H1 (cell line): Measurements from ENCODE around the gene ZFP90. TPM values are rescaled to one million over a fixed set of nuclear protein-coding genes. Genes with fewer than 3 reads are reported as not detected.

ENCODE experiments used
- CTCF ChIA-PET: fragments of 300-600 bp; sonication (Branson Sonifier 250); formaldehyde crosslinking; loops from one replicate; lab custom pipeline; 2021; ENCODE audit not compliant: partially characterized antibody; lab: Charles Lee
- POLR2A ChIA-PET: fragments of 300-600 bp; sonication (Branson Sonifier 250); formaldehyde crosslinking; loops from one replicate; lab custom pipeline; 2021; ENCODE audit warnings: inconsistent platforms; ENCODE audit not compliant: partially characterized antibody; lab: Charles Lee
- DNase-seq, 2 experiments: peaks; one replicate each; pipeline versions ENCODE4 v3.0.0 to v3.0.0-alpha.2; 2010 to 2022; ENCODE audit warnings: low spot score in 2 of 2, low read depth in 1 of 2, mixed read lengths in 1 of 2
- FAIRE-seq: peaks from 2 replicates; lab custom pipeline; 2011; peaks lifted over from hg19 to GRCh38; lab: Jason Lieb, UNC
- H2AFZ ChIP-seq: 2 replicates; pipeline ENCODE4 v1.8.1; 2012; ENCODE audit warnings: low read length, inconsistent platforms
- H2AK5ac ChIP-seq: 2 replicates; pipeline ENCODE4 v1.6.1; 2013; ENCODE audit warnings: low read depth, low read length
- H2BK120ac ChIP-seq: replicated peaks from 2 replicates; pipeline ENCODE3; 2013; ENCODE audit warnings: low read depth, low read length, inconsistent platforms
- H2BK12ac ChIP-seq: 2 replicates; pipeline ENCODE4 v1.6.1; 2013; ENCODE audit warnings: low read depth, low read length
- H2BK15ac ChIP-seq: 2 replicates; pipeline ENCODE4 v1.6.1; 2013; ENCODE audit warnings: low read length
- H2BK20ac ChIP-seq: 2 replicates; pipeline ENCODE4 v1.6.1; 2013; ENCODE audit warnings: low read length
- H2BK5ac ChIP-seq: 2 replicates; pipeline ENCODE4 v1.6.1; 2013; ENCODE audit warnings: low read depth, low read length
- H3K14ac ChIP-seq: 2 replicates; pipeline ENCODE4 v1.6.1; 2013; ENCODE audit warnings: inconsistent platforms; ENCODE audit not compliant: insufficient read length
- H3K18ac ChIP-seq: 2 replicates; pipeline ENCODE4 v1.6.1; 2013; ENCODE audit warnings: low read length; ENCODE audit errors: extremely low read depth
- H3K23ac ChIP-seq: 2 replicates; pipeline ENCODE4 v1.6.1; 2013; ENCODE audit warnings: inconsistent platforms; ENCODE audit not compliant: insufficient read length
- H3K23me2 ChIP-seq: 2 replicates; pipeline ENCODE4 v1.6.1; 2013; ENCODE audit warnings: low read depth, low read length
- H3K27ac ChIP-seq: 2 replicates; pipeline ENCODE4 v1.6.1; 2011; ENCODE audit warnings: low read depth, low read length, inconsistent platforms
- H3K27me3 ChIP-seq, 4 experiments: replicated peaks in 1 of 4; 1 replicate in 1 of 4; 2 replicates in 3 of 4; pipeline versions ENCODE4 v1.6.1 to v1.8.1; 2011 to 2013; ENCODE audit warnings: low read length in 3 of 4, mild to moderate bottlenecking in 3 of 4, inconsistent platforms in 2 of 4, mixed read lengths in 2 of 4, moderate library complexity in 1 of 4; ENCODE audit not compliant: control insufficient read depth in 3 of 4, insufficient read depth in 3 of 4; ENCODE audit errors: extremely low read depth in 1 of 4
- H3K36me3 ChIP-seq, 4 experiments: 2 replicates each; pipeline versions ENCODE4 v1.6.1 to v1.8.1; 2011 to 2013; ENCODE audit warnings: mild to moderate bottlenecking in 4 of 4, low read length in 3 of 4, moderate library complexity in 2 of 4, control low read depth in 1 of 4, inconsistent platforms in 1 of 4; ENCODE audit not compliant: insufficient read depth in 4 of 4, control insufficient read depth in 2 of 4
- H3K4ac ChIP-seq: replicated peaks from 2 replicates; pipeline ENCODE3; 2013; ENCODE audit warnings: low read length, low read depth, mixed read lengths, inconsistent platforms; ENCODE audit not compliant: insufficient read length
- H3K4me1 ChIP-seq, 4 experiments: replicated peaks in 1 of 4; 1 replicate in 1 of 4; 2 replicates in 3 of 4; pipeline versions ENCODE4 v1.6.1 to v1.8.1; 2011 to 2013; ENCODE audit warnings: low read length in 3 of 4, inconsistent platforms in 2 of 4, mixed read lengths in 1 of 4; ENCODE audit not compliant: insufficient read depth in 4 of 4, control insufficient read depth in 3 of 4
- H3K4me2 ChIP-seq, 2 experiments: 2 replicates each; pipeline versions ENCODE4 v1.6.1 to v1.8.1; 2011 to 2013; ENCODE audit warnings: low read depth in 2 of 2, low read length in 2 of 2, control low read depth in 1 of 2, inconsistent platforms in 1 of 2, mild to moderate bottlenecking in 1 of 2; ENCODE audit not compliant: insufficient read depth in 1 of 2
- H3K4me3 ChIP-seq, 4 experiments: fragments of 200-600, 300-600 bp in 1 of 4; sonication (generic), shearing (Covaris generic), sonication (Bioruptor Twin) in 1 of 4; 2 replicates each; pipeline versions ENCODE4 v1.5.1 to v1.8.1; 2011 to 2016; ENCODE audit warnings: low read length in 4 of 4, low read depth in 3 of 4, control low read depth in 2 of 4, inconsistent platforms in 2 of 4, mild to moderate bottlenecking in 2 of 4, mixed read lengths in 1 of 4, moderate library complexity in 1 of 4; ENCODE audit not compliant: insufficient read depth in 2 of 4; ENCODE audit errors: extremely low read depth in 1 of 4
- H3K56ac ChIP-seq: replicated peaks from 2 replicates; pipeline ENCODE3; 2013; ENCODE audit warnings: low read depth, mild to moderate bottlenecking, mixed read lengths, low read length, inconsistent platforms; ENCODE audit not compliant: insufficient read length
- H3K79me1 ChIP-seq: 2 replicates; pipeline ENCODE4 v1.6.1; 2013; ENCODE audit warnings: low read depth, low read length, control low read depth
- H3K79me2 ChIP-seq, 2 experiments: 2 replicates each; pipeline versions ENCODE4 v1.6.1 to v1.8.1; 2012 to 2013; ENCODE audit warnings: low read length in 2 of 2, mild to moderate bottlenecking in 2 of 2, inconsistent platforms in 1 of 2; ENCODE audit not compliant: insufficient read depth in 2 of 2, control insufficient read depth in 1 of 2
- H3K9ac ChIP-seq, 4 experiments: replicated peaks in 1 of 4; 1 replicate in 1 of 4; 2 replicates in 3 of 4; pipeline versions ENCODE4 v1.6.1 to v1.8.1; 2011 to 2013; ENCODE audit warnings: low read depth in 3 of 4, low read length in 3 of 4, control low read depth in 2 of 4, mild to moderate bottlenecking in 2 of 4, moderate library complexity in 2 of 4, inconsistent platforms in 1 of 4; ENCODE audit errors: extremely low read depth in 1 of 4
- H3K9me3 ChIP-seq, 2 experiments: 2 replicates each; pipeline versions ENCODE4 v1.6.1 to v1.8.1; 2012 to 2013; ENCODE audit warnings: mild to moderate bottlenecking in 2 of 2, moderate library complexity in 2 of 2, control low read depth in 1 of 2, inconsistent platforms in 1 of 2, low read depth in 1 of 2, low read length in 1 of 2, mixed read lengths in 1 of 2; ENCODE audit not compliant: insufficient read depth in 2 of 2
- H4K20me1 ChIP-seq, 2 experiments: replicated peaks in 1 of 2; 2 replicates each; pipeline versions ENCODE3 to v1.8.1; 2011 to 2013; ENCODE audit warnings: inconsistent platforms in 2 of 2, low read length in 2 of 2, mild to moderate bottlenecking in 1 of 2; ENCODE audit not compliant: insufficient read depth in 2 of 2, control insufficient read depth in 1 of 2
- H4K5ac ChIP-seq: 2 replicates; pipeline ENCODE4 v1.6.1; 2013; ENCODE audit warnings: low read length, low read depth, mixed read lengths, inconsistent platforms; ENCODE audit not compliant: insufficient read length
- H4K8ac ChIP-seq: 2 replicates; pipeline ENCODE4 v1.8.0; 2013; ENCODE audit warnings: mild to moderate bottlenecking, moderate library complexity, low read length, inconsistent platforms; ENCODE audit not compliant: insufficient read depth; ENCODE audit errors: extremely low read depth
- H4K91ac ChIP-seq: replicated peaks from 2 replicates; pipeline ENCODE3; 2013; ENCODE audit warnings: low read length, mixed read lengths, inconsistent platforms; ENCODE audit not compliant: insufficient read length
- ASH2L ChIP-seq: fragments of 200-600, 300-600 bp; sonication (generic); IDR thresholded peaks from one replicate; pipeline ENCODE4 v1.7.1; 2017; ENCODE audit warnings: low read length
- ATF2 ChIP-seq: IDR thresholded peaks from 2 replicates; pipeline ENCODE4 v1.6.1; 2012; ENCODE audit warnings: low read length, inconsistent platforms
- CBX5 ChIP-seq: fragments of 300-800, 300-1000 bp; sonication (generic); IDR thresholded peaks from 2 replicates; pipeline ENCODE4 v1.7.1; 2016; ENCODE audit warnings: antibody characterized with exemption, low read length, low read depth
- FOSL1 ChIP-seq: IDR thresholded peaks from 2 replicates; pipeline ENCODE4 v1.6.1; 2011; ENCODE audit warnings: mild to moderate bottlenecking, low read depth, low read length, moderate library complexity; ENCODE audit not compliant: insufficient read depth
- HDAC6 ChIP-seq: IDR thresholded peaks from one replicate; pipeline ENCODE4 v1.7.1; 2012; ENCODE audit warnings: low read depth, mild to moderate bottlenecking, inconsistent platforms, low read length, moderate library complexity
- JUND ChIP-seq: IDR thresholded peaks from 2 replicates; pipeline ENCODE4 v1.6.1; 2011; ENCODE audit warnings: mild to moderate bottlenecking, improper control_type of control experiment, low read length
- NRF1 ChIP-seq: IDR thresholded peaks from 2 replicates; pipeline ENCODE4 v1.6.1; 2011; ENCODE audit warnings: mild to moderate bottlenecking, low read depth, low read length, improper control_type of control experiment
- POLR2AphosphoS5 ChIP-seq: IDR thresholded peaks from 2 replicates; pipeline ENCODE4 v1.6.1; 2011; ENCODE audit warnings: low read depth, low read length
- RFX5 ChIP-seq: IDR thresholded peaks from 2 replicates; pipeline ENCODE4 v1.6.1; 2011; ENCODE audit warnings: low read depth, low read length, improper control_type of control experiment, borderline replicate concordance
- SIX5 ChIP-seq: IDR thresholded peaks from 2 replicates; pipeline ENCODE4 v1.6.1; 2011; ENCODE audit warnings: mild to moderate bottlenecking, low read depth, low read length
- TAF1 ChIP-seq: IDR thresholded peaks from 2 replicates; pipeline ENCODE4 v1.6.1; 2011; ENCODE audit warnings: mild to moderate bottlenecking, low read depth, low read length
- TBP ChIP-seq: IDR thresholded peaks from 2 replicates; pipeline ENCODE4 v1.6.1; 2011; ENCODE audit warnings: low read depth, low read length, improper control_type of control experiment
- TCF12 ChIP-seq: IDR thresholded peaks from 2 replicates; pipeline ENCODE4 v1.6.1; 2011; ENCODE audit warnings: low read depth, mild to moderate bottlenecking, low read length
- WGBS, 2 experiments: shearing (Covaris generic) in 1 of 2; methylation state at CpG; one replicate each; pipeline versions ENCODE4 v1.1.6 to v1.1.7; 2013 to 2015; ENCODE audit warnings: low lambda C conversion rate in 2 of 2, mixed read lengths in 2 of 2, inconsistent platforms in 1 of 2, low coverage in 1 of 2, missing lambda C conversion rate in 1 of 2; ENCODE audit not compliant: insufficient replicate concordance in 2 of 2, insufficient coverage in 1 of 2, insufficient read length in 1 of 2; ENCODE audit errors: extremely low coverage in 1 of 2, missing lambda C conversion rate in 1 of 2; 5-methylcytosine and 5-hydroxymethylcytosine counted together
- polyA plus RNA-seq, 7 experiments: library from polyadenylated mRNA; depleted of rRNA in 3 of 7; stranded (reverse) in 5 of 7; unstranded in 2 of 7; fragments of >200 nt in 5 of 7; fragments of 200-250 nt in 2 of 7; gene quantifications; 1 replicate in 5 of 7; 2 replicates in 1 of 7; 4 replicates in 1 of 7; pipeline versions ENCODE4 v1.2.1 to v1.2.3, GENCODE V29; 2011 to 2013; ENCODE audit warnings: missing spikeins in 2 of 7, mixed read lengths in 2 of 7
- total RNA-seq: library from RNA; stranded (reverse); fragmentation: NEBNext Ultra II Directional; extraction: Animal tissue kit (Norgen Biotek cat#: 25700); gene quantifications from 2 replicates; pipeline ENCODE4 v1.2.1, GENCODE V29; 2021

Gene ZFP90
- total and polyA plus RNA-seq, 2 of the 8 experiments (the other 6 are each of a cell fraction or from before 2014, with no cell fraction given): 10.3 to 19.1 TPM

- H2AFZ ChIP-seq: no peak overlapping the region
- TF ChIP-seq TBP: no peak
- TF ChIP-seq HDAC6: no peak
- TF ChIP-seq NRF1: no peak
- TF ChIP-seq TCF12: peak; percentile 84; the same call in 1 of the 2 replicates
- no peak for TF ChIP-seq CBX5
- no peak for TF ChIP-seq SIX5
- TF ChIP-seq POLR2AphosphoS5: no peak
- TF ChIP-seq TAF1: no peak
- TF ChIP-seq RFX5: no peak
- no peak for TF ChIP-seq JUND
- TF ChIP-seq ASH2L: no peak
- no peak for TF ChIP-seq FOSL1
- no peak for TF ChIP-seq ATF2
Measured at GRCh38 chr16:68520649-68521086, 18.4 kb upstream of the ZFP90 start.

More at GRCh38 chr16:68520649-68521086, 18.4 kb upstream of the ZFP90 start:
- Histone ChIP-seq H3K23ac (no peak overlapping the region), H3K36me3 (no peaks in the 10 kb centered on the region), H3K4me2 (peak overlapping the region in 1 of 2 experiments; percentile 64; a peak in 3 of 4 replicates), H3K79me1 (no peaks in the 10 kb centered on the region), H3K27ac (no peak overlapping the region), H4K8ac (no peak overlapping the region), H3K56ac (no peak overlapping the region), H3K4me3 (peak overlapping the region in 3 of 4 experiments; percentile 2 to 43 (median 14); a peak in 4 of 8 replicates), H3K9ac (no peak overlapping the region), H2BK15ac (no peak overlapping the region), H3K27me3 (peaks cover 0 to 7% (median 3%) of the 10 kb centered on the region in 4 experiments; a peak in 4 of 7 replicates), H2BK5ac (no peak overlapping the region), H3K23me2 (no peaks in the 10 kb centered on the region), H4K91ac (no peak overlapping the region), H2BK20ac (no peak overlapping the region), H2BK120ac (no peak overlapping the region), H2AK5ac (no peak overlapping the region), H3K4ac (no peak overlapping the region), H3K9me3 (no peaks in the 10 kb centered on the region), H3K79me2 (no peaks in the 10 kb centered on the region), H4K5ac (no peak overlapping the region), H3K18ac (no peak overlapping the region), H3K14ac (no peak overlapping the region), H2BK12ac (no peak overlapping the region), H4K20me1 (no peaks in the 10 kb centered on the region), H3K4me1 (no peaks in the 10 kb centered on the region; a peak in 1 of 7 replicates)
- DNase-seq (peak; percentile 58 to 96), FAIRE-seq (peak; percentile 7)
- POLR2A ChIA-PET: interaction anchor here (0.9 to 1.7 kb wide), 5 partner anchors 10 to 222 kb away, joined by 3 to 4 read pairs (median 3); partner anchors contain the start of gene CDH3
- WGBS, 2 experiments: 2% methylated on average over 19 of the region's 22 CpGs; no CpG with 5 or more reads in 1 of the 2 experiments
- CTCF ChIA-PET: interaction anchor here (0.6 to 3.1 kb wide), 38 partner anchors 8 to 738 kb away, joined by 3 to 21 read pairs (median 4); no protein-coding TSS in a partner anchor
